ENCODE results near the gene EZR.

The EZR gene

DNA sequence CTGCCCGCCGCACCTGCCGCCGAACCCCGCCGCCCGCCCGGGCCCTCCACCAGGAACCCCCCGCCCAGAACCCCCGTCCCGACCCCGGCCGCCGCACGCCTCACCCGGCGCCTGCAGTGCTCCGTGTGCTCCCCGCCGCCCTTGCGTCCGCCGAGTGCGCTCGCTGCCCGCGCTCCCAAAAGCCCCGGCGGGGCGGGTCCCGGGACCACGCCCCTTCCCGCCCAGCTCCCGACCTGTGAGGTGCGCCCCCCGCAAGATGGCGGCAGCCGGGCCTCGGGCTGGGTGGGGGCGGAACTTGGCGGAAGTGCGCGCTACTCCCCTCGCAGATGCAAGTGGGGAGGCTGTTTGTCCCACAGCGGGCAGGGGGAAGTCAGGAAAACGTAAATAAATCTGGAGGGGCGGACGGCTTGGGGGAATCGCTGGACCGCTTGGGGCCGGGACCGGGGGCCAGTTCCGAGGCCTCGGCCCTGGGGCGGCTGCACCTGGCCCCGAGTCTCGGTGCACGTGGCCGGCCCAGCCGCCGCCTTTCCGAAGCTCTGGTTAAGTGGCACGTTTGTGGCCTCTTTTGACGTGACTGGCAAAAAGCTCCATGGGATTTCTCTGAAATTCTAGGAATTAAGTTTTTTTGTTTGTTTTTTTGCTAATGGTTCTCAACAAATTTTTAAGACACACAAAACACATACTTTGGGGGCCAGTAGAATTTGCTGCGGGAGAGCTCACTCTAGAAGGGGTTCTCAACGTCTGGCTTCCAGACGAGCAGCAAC is at the start of gene EZR:
Gene EZR (minus strand): TSS at position 156 of the 764 bp plus-strand sequence. CDS start 1,275 bp downstream, outside the sequence.
- DNase-seq = peak; percentile 81

DNA sequence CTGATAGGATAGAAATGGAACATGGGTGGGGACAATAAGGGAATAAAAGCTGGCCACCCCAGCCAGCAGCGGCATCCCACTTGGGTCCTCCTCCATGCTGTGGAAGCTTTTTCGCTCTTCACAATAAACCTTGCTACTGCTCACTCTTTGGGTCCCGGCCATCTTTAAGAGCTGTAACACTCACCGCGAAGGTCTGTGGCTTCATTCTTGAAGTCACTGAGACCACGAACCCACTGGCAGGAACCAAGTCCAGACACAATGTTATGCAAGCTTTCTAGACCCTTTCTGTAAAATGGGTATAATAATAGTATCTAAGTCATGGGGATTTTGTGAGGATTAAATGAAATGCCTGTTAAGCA is 48.9 kb upstream of the EZR start:
- no peak for DNase-seq

DNA sequence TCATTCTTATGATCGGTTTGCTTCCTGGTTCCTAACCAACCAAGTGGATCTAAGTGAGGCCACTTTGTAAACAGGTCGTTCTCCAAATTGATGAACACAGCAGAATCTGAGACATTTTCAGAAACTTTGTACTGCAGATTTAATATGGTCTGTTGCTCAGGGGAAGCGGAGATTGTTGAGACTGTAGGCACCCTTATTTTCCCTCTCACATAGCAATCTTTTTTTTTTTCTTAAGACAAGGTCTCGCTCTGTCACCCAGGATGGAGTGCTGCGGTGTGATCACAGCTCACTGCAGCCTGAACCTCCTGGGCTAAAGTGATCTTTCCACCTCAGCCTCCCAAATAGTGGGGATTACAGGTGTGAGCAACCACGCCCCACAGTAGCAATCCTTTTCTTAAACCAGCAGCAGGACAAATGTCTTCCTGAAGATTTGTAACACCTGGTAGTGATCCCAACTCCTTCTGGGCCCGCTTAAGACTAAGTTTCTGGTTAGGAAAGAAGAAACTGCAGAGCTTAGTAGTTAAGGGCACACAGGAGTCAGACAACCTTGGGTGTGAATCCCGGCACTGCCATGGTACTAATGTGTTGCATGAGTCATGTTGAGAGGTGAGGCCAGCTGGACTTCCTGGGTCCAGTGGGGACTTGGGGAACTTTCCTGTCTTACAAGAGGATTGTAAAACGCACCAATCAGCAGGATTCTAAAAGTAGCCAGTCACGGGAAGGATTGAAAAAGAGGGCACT is 48.4 kb upstream of the EZR start:
- DNase-seq = no peak

DNA sequence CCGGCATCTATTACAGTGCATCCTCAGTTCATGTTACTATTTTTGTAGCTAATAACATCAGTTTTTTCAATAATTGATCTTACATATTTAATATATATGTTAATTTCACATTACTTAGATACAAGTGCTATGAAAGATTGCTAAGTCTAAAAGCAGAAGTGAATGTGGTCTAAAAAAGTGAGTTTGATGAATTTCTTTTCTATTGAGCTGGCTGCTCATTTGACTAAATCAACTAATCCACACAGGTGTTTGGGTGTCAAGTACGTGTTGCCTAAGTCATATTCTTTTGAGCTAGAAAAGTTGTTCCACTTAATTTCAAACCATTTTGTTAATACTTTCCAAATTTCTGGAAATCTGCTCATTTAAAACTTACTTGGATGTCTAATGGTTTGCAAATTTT is 46.6 kb upstream of the EZR start:
- no peak for DNase-seq

DNA sequence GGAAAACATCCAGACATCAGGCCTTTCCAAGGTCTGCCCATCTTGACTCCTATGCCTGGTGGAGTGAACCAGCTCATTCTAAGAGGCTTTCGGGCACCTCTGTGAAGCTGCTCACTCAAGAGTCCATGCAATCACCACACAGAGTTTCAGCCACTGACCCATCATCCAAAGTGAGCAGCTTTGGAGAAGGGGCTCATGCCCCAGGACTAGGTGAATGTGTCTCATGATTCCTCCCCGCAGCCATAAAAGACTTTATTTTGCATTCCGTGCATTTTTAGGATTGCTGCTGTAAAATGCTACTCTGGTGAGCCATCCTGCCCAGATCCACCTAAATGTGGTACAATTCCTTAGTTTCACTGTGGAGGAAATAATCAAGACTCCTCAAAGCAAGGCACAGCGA is 44.5 kb upstream of the EZR start:
- DNase-seq = peak; percentile 89

DNA sequence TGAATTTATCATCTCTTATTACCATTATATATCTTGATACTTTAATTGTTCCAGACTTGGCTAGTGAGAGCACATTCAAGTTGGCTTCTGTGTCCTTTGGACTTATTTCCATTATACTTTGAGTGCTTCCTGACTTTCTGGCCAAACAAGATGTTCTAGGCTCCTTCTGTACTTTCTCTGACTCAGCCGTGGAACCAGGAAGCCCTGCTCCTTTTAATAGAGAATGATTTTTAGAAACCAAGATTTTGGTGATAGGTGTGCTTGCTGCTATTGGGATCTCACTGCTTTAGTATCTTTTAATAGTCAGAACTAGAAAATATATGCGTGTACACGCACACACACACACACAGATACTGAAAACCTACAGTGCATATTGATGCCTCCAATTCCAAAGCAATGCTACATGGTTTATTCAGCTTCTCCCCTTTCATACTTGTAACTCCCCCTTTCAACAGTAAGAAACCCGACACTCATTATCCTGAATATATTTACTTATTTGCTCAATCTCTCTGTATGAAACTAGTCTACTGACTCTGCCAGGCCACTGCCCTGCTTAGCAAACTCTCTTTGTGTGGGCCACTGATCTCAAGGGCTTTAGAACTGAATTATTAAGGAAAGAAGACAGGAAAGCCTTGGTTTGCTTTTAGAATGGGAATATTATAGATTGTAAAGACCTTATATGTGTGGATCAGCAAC is 42.7 kb upstream of the EZR start:
- DNase-seq = no peak

DNA sequence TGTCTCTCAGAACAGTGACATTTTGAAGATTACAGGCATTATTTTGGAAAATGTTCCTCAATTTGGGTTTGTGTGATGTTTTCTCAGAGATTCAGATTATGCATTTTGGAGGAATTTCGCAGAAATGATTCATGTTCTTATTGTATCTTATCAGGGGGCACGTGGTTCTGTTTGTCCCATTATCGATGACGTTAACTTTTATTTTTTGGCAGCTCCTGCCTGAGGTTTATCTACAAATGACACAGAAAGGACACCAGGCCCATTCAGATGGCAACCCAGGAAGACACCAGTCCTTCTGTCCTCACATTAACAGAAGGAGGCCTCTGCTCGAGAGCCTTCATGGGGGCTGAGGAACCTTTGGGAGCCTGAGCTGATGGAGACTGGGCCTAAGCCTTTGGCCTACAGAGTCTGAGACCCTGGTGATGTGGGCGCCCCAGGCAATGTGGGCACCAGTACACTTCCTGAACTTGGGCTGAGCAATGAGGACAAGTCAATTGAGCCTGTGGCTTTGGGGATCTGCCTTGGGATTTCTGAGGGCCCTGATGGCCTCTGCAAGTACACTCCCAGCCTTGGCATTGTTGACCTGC is 41.2 kb upstream of the EZR start:
- no peak for DNase-seq

DNA sequence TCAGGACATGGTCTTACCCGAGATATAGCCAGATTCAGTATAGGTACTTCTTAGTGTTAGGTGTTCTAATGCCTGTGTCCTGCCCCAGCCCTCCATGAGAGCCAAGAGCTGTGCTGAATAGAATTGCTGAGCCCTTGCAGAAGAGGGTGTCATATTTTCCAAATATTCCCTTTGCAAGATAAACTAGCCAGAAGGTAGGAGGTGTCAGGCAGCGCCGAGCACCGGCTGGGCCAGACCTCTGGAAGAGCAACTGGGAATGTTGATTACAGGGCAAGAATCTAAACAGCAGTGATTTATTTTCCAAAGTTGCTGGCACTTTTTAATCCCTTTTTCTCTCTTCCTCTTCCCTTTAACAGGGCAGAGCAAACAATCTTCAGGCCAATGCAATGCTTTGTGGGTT is 37.1 kb upstream of the EZR start:
- DNase-seq = no peak

DNA sequence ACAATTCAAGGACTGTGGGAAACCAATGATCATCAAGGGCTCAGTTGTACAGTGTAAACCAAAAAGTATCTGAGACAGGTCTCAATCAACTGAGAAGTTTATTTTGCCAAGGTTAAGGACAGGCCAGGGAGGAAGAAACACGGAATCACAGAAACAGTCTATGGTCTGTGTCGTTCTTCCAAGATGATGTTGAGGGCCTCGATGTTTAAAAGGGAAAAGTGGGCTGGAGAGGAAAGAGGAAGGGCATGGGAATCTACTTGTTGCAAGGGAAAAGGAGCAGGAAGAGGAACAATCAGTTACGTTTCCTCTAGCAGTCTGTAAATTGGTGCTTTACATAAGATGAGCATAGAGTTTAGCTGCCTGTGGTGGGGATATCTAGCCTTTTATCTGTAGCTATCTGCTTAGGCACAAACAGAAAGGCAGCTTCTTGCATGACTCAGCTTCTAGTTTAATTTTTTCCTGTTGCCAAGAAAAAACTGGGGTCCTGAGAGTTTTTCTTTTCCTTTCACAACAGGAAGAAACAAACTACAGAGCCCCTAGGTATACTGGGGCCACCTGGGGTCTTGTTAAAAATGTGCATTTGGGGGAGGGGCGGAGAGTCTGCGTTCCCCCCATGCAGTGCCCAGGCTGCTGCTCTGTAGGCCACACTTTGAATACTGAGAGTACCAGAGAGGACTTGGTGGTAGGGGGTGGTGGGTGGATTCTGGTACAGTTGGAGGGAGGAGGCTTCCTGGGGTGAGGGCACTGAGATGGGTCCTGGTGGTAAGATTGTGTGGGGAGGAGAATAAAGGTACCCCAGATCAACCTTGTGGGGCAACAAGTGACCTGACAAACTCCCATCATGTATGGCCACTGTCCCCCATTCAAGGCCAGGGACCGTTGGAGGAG is 35.3 kb upstream of the EZR start:
- DNase-seq = peak; percentile 74

DNA sequence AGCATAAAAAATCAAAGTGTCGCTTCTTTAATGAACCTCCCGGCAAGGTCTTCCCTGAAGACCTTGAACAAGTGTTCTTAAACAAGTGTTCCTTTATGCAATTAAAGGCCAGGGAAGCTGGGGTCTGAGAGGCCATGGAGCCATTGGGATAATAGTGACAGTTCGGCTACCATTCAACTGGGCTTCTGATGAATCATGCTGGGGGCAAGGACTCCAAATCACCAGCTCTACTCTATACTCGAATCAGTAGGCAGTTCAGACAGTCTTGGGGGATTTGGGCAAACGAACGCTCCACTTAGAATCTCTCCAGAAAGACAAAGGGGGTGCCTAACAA is 34.7 kb upstream of the EZR start:
- no peak for DNase-seq

DNA sequence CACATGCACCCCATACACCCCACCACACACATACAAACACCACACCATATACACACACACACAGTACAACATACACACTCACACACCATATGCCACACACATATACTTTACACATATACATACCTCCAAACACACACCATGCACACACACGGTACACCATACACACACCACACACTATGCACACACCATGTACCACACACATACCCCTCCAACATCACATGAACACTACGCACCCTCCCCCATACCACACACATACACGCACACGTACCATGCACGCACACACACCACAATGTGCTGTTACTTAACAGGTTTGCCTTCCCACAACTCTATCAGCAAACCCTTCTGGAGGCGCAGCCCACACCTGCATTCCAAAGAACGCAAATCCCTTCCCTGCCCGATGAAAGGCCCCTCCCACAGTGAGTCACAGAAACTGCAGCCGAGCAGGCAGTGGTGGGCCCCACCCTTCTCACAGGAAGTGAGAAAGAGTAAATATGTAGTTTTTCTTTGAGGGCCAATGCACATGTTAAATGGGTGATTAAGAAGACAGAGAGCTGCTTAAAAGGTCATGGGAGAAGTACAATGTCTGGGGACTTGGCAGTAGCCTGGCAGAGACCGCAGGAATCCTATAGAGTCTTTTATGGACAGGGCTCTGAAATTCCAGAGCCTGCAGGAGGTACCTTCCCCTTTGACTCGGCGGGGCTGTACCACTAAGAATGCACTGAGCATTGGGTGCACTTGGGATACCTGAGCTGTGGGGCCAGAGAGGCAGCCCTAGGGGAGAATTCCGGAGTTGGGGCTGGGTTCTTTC is 34.1 kb upstream of the EZR start:
- DNase-seq = peak; percentile 96

DNA sequence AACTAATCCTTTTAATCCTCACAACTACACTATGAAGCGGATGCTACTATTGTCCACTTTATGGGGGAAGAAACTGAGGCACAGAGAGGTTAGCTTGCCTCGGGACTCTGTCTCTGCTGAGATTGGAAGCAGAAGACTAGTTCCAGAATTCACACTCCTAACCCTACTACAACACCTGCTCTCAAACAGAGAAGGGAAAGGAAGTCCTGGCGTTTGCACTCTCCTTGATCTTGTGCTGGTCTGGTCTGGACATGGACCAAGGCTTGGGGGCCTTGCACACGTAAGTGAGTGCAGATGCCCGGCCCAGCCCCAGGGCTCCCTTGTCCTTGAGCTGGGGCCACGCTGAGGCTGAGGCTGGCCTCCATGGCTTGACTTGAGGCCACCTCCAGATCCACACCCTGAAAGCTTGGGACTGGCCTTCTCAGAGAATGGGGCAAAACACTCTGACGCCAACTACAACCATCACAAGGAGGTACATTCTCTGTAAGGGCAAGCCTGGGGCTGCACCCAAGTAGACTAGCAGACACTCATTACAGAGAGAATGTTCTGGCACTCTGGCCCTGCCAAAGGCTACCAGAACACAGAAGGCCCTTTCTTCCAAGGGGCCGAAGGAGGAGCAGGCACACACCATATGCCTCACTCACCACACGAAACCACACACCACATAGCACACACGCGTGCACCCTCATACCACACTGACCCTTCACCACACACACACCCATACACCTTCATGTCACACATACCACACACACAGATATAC is 33.3 kb upstream of the EZR start:
- no peak for DNase-seq

DNA sequence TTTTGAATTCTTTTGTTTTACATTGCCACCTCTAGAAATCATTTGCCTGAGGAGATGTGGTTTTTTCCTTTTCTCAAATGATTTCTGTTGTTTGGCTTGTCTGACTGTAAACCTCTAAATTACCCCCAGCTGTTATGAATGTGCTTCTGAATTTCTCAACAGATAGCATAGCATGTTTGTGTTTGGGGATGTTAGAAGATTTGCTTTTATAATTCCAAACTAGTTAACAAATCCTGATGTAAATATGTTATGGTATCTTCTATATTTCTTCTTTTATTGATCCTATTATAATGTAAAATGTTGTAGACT is 31.6 kb upstream of the EZR start:
- DNase-seq = peak; percentile 31

DNA sequence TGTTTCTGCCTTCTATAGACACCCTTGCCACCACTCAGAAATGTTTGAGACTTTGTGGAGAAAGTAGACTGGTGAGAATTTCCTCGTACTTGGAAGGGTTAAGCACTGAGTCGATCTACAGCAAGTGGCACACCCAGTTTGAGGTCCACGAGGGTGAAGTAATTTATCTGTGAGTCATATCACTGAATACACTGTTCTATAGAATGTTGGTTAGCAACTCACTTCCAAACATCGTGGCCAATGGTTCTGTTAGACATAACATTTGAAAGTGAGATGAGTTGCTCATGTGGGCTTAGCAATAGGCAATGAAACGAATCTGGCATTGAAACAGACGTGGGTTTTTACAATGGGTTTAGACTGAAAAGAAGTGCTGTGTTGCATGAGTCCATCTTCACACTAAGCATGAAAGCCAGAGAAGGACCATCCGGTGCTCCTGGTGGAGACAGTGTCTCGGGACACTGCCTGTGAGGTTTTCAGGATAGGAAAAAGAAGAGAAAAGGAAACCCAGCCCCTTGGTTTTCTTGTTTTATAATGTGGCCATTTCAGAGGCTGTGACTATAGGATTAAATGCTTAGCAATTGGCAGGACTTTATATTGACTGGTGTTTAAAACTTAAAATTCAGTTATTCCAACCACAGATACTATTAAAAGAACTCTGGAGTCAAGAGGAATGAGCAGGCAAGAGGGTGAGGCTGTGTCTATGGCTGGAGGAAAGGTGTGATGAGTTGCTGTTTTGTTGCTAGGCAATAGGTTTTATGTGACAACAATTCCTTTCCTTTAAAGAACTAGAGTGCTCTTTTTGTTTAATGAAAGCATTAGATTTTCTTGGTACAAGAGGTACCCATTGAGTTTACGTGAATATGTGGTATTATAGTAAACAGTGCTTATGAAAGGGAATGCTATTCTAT is 31.0 kb upstream of the EZR start:
- DNase-seq = peak; percentile 97

DNA sequence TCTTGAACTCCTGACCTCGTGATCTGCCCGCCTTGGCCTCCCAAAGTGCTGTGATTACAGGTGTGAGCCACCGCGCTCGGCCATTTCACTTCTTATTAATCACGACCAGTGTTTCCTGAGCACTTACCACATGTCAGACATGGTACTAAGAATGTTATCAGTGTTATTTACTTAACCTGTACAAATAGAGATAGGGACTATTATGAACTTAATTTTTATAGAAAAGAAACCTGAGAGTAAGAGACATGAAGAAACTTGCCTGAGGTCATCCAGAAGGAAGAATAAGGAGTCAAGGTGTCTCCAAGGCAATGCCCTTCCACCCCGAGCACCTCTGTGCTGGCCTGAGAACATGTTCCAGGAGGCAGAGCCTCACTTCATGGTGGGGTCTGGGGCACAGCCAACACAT is 29.3 kb upstream of the EZR start:
- no peak for DNase-seq

DNA sequence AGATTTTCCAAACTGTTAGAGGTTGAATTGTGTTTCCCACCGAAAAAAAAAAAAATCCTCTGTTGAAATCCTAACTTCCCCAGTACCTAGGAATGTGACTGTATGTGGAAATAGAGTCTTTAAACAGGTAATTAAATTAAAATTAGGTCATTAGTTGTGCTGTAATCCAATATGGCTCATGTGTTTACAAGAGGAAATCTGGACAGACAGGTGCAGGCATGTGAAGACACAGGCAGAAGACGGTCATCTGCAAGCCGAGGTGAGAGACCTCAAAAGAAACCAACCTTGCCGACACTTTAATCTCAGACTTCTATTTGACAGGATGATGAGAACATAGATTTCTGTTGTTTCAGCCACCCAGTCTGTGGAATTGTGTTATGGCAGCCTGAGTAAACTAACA is 28.6 kb upstream of the EZR start:
- no peak for DNase-seq

DNA sequence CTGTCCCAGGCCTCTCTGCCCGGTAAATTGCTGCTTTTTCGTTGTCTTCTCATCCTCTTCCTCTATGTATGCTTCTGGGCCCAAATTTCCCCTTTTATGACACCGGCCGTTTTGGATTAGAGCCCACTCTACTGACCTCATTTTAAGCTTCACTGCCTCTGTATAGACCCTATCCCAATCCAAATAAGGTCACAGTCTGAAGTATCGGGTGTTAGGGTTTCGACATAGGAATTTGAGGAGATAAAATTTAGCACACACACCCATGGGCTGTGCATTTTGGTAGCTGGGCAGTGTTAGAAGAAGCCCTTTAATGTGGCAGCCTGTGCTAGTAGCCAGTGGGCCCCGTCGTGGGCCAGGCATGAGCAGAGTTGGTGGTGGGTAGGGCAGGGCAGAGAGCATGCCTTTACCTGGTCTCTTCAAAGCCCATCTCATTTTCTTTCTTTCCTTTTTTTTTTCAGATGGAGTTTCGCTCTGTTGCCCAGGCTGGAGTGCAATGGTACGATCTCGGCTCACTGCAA is 27.9 kb upstream of the EZR start:
- no peak for DNase-seq

DNA sequence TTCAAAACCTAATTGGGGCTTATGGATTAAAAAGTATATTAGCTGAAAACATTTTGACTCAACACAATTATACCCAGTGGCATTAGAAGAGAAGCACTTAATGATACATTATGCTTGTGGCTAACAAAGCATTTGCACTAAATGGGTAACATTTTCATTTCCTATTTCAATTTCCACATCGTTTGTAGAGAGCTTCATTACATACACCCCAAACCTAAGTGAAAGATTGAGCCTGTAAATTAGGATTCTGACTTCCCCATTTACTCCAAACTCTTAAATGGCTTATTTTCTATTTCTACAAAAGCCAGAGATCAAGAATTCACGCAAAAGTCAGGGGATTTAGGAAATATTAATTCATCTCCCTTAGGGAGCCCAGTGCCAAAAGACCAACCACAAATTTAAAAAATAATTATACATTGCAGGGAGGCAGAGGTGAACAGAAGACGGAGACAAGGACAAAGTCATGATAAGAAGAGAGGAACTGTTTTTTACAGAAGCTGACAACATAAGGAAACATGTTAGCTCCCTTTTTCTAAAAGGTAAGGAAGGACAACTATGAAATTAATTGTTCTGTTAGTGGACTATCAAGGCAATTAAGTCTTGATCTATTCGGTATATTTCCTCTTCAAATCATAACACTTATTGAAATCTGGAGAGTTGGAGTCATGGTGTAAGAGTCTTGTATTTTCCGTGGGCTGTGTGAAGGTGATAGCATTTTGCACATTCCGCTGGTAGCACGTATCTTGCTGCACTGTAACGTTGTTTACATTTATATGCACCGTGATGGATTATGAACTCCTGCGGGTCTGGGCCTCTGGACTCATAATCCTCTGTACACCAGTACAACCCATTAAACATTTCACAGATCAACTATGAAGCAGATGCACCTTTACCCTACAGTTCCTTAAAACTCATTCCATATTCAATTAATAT is 24.8 kb upstream of the EZR start:
- DNase-seq = no peak

DNA sequence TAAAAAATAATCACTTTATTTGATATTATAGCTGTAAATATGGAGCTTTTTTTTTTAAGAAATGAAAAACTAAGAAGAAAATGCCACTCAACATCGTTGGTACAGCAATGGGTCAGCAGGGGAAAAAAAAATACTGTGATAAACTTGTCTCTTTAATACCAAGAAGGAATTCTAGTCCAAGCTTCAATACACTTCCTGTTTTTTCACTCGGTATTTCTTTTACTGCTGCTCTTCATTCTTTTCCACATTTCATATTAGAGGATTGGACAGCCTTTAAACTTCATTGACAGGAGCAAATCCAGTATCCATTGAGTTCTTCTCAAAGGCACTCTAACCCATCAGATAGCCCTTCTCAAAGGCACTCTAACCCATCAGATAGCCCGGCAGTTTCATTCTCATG is 22.2 kb upstream of the EZR start:
- DNase-seq = no peak

Measured in EL (cell line).